ENCODE results near the gene HS6ST3.

The HS6ST3 gene

DNA sequence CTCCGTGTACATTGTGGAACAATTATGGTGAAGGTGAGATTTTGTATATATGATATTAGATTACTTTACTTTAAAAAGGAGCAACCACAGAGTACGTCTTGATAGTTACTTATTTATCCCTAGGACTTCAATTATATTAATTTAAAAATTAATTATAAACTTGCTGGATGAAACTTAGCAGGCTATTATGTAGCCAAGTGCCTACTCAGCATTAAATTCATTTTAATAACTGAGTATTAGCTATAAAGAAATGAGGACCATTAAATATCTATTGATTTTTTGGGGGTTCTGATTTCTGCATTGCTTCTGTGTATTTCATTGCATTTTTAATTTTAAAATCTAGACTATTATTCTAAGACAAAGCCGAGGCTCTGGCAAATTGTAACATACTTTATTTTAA is 109.4 kb downstream of the HS6ST3 start:
- no peak for DNase-seq (ENCODE audit: low read depth)

DNA sequence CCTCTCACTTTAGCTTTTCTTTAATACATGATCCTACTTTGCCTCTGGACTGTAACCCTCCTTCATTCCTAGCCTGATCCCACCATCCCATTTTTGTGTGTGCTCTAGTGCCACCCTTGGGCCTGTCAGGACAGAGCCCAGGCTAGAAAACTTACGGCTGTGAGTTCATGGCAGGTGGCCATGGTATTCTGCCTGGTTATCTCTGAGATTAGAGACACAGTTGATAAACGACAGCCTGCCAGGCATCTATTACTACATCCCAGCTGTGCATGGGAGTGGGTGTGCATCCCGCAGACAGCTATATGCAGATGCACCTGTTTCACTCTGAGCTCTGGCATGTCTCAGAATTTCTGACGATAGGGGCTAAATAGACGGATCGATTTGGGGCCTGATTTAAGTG is 110.9 kb downstream of the HS6ST3 start:
- DNase-seq (ENCODE audit: low read depth) = no peak

- no peak for DNase-seq (ENCODE audit: low read depth)
Measured at GRCh38 chr13:96202315-96202714, 112.4 kb downstream of the HS6ST3 start.

- DNase-seq (ENCODE audit: low read depth) = no peak
Measured at GRCh38 chr13:96203471-96203870, 113.6 kb downstream of the HS6ST3 start.

DNA sequence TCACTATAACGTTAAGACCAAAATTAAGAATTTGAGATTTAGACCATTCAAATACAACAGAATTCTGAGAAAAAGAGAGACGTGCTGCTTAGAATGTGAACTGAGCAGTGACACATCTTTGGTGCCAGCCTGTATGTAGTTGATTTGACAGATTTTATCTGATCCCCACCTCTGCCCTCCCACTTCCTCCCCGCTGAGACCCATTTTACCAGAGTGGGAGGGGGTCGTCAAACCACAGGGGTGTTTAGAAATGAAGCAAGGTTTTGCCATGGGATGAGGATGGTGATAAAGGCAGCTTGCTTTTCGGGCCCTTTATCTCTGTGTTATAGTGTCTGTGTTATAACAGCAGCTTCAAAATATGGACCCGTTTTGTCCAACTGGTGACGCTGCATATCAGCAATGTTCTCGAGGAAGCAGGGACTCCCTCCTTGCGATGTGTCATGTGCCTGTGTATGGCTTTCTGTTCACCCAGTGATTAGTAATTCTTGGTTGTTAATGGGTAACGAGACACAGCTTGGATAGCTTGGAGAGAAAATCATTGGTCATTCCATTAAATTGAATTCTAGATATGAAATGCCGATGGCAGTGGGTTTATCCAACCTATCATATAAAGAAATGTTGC is 125.0 kb downstream of the HS6ST3 start:
- no peak for DNase-seq (ENCODE audit: low read depth)

GRCh38 chr13:96216543-96216942 is 126.6 kb downstream of the HS6ST3 start:
- DNase-seq (ENCODE audit: low read depth) = no peak

GRCh38 chr13:96218475-96218874 is 128.6 kb downstream of the HS6ST3 start:
- no peak for DNase-seq (ENCODE audit: low read depth)

- DNase-seq (ENCODE audit: low read depth) = no peak
Measured at GRCh38 chr13:96221471-96221870, 131.6 kb downstream of the HS6ST3 start.

- no peak for DNase-seq (ENCODE audit: low read depth)
Measured at GRCh38 chr13:96223231-96223630, 133.3 kb downstream of the HS6ST3 start.

GRCh38 chr13:96229356-96229755 is 139.4 kb downstream of the HS6ST3 start:
- DNase-seq (ENCODE audit: low read depth) = no peak

DNA sequence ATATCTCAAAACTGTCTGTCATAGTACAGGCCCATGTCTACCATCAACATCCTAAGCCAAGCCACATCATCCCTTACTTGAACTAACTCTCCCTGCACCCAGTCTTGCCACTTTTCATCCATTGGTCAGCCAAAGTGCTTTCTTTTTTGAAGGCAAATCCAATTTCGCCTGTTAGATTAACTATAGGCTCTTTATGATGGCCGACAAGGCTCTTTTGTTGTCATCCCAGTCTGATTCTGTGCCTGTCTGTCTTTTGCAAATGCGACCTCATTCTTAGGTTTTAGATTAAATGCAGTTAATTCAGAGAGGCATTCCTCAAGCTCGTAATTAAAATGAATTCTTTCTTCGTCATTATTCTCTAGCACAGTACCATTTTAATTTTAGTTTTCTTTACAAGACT is 148.3 kb downstream of the HS6ST3 start:
- DNase-seq (ENCODE audit: low read depth) = no peak

DNA sequence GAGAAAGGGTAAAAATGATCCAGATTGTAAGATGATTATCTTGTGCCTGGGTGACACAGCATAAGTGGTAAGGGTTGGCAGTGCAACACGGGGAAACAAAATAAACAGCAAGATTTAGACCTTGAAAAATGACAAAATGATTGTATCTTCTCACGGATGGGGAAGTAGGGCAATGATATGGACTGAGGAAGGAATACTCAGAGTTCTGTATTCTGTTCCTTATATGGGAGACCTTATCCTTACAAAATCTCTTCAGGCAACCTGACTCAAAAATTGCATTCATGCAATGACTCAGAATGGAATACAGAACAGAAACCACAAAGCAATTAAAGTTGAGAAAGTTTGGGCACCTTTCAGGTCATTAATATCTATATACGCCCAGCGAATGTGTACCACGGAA is 149.0 kb downstream of the HS6ST3 start:
- no peak for DNase-seq (ENCODE audit: low read depth)

- no peak for DNase-seq (ENCODE audit: low read depth)
Measured at GRCh38 chr13:96243376-96243775, 153.5 kb downstream of the HS6ST3 start.

DNA sequence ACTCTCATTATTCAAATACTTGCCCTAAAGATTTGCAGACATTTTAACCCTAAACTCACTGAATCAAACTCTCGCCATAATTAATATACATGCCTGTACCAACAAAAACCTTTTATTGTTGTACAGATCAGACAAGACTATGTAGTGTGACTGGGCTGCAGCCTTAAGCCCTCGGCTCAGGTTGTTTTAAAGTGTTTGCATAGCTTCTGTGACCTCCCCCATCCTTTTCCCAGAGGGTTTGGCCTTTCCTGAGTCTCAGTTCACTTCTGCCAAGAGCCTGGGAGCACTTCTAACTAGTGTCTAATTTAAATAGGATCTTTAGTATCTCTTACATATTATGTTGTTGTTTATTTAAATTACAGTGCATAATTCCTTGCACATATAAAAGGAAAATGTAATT is 158.2 kb downstream of the HS6ST3 start:
- DNase-seq (ENCODE audit: low read depth) = no peak

GRCh38 chr13:96248996-96249395 is 159.1 kb downstream of the HS6ST3 start:
- DNase-seq (ENCODE audit: low read depth) = no peak

DNA sequence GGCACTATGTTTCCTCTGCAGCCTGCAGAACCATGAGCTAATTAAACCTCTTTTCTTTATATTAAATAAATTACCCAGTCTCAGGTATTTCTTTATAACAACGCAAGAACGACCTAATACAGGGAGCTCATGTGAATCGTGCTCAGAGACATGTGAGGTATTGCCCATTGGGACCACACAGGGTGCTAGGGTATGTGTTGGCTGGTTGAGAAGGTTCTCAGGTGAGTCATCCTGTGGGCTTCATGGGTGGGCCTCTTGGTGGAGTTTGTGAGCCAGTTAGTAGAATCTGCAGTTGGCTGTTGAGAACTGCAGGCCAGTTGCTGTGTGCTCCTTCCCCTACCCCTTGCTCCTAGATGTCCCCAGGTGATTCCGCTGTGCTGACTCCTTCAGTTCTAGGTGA is 163.0 kb downstream of the HS6ST3 start:
- no peak for DNase-seq (ENCODE audit: low read depth)

- no peak for DNase-seq (ENCODE audit: low read depth)
Measured at GRCh38 chr13:96273196-96273595, 183.3 kb downstream of the HS6ST3 start.

DNA sequence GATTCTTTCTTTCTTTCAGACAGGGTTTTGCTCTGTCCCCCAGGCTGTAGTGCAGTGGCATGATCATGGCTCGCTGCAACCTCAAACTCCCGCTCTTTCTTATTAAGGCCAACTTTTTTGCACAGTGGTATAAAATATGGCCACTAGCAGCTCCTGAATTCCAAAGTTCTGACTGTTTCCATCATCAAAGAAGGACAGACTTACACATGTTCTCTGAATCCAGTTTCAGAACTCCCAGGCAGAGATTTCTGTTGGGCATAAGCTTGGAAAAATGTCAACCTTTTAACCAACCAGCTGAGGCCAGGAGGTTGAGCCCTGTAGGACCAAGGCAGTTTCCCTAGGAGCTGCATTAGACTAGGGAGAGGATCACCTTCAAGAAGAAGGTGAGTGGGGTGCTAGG is 184.1 kb downstream of the HS6ST3 start:
- DNase-seq (ENCODE audit: low read depth) = no peak

DNA sequence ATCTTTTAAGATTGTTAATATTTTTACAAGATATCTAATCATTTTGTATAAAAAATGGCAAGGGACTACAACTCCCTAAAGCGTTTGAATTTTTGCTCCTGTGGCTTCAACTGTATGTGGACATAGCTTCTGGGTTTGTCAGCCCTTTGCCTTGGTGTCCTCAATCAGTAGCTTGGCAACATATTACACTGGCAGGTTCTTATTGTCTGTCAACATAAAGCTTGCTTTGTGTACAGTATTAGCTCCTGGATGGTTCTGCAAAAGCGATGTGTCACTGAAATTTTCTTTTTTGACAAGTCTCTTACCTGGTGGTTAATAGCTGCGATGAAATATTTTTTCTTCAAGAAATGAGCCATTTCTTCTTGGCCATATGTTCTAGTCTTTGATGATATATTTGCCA is 190.0 kb downstream of the HS6ST3 start:
- DNase-seq (ENCODE audit: low read depth) = no peak

- DNase-seq (ENCODE audit: low read depth) = no peak
Measured at GRCh38 chr13:96284971-96285370, 195.1 kb downstream of the HS6ST3 start.

GRCh38 chr13:96285729-96286128 is 195.8 kb downstream of the HS6ST3 start:
- no peak for DNase-seq (ENCODE audit: low read depth)

DNA sequence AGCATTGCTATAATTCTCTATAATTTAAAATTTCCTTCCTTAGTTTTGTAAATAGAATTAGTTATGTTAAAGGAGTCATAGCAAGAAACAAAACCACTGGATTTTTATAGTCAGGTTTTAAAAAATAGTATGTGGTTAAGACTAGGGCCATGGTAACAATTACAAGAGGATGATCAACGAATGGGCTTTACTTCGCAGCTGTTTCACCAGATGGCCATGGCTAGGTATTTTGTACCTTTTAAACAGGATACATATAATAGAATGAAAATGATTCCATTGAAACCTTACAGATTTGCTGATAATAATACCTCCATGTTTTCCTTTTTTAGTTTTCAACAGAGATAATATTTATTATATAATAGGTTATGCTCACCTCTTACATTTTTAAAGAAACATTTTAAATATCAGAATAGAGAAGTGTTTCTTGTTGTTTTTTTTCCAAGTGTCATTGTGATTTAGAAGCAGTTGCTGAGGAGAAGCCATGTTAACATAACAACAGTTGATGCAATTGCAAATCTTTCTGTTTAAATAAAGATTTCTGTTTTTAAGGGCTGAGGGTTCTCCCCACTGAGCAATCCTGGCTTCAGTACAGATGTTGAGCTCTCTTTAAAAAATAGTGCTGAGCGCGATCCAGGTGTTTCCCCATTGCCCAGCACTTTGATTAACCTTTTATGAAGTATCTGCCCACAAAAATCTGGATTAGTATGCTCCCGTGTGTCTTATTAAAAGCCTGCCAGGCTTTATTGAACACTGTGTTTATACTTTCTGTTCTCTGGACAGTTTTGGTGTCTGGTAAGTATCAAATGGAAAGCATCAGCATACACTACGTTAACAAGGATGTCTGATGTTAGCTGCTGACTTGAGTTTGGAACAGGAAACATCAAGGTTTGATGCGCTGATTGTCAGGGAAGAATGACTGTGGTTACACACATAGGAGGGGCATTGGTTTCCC is 205.3 kb downstream of the HS6ST3 start:
- no peak for DNase-seq (ENCODE audit: low read depth)

DNA sequence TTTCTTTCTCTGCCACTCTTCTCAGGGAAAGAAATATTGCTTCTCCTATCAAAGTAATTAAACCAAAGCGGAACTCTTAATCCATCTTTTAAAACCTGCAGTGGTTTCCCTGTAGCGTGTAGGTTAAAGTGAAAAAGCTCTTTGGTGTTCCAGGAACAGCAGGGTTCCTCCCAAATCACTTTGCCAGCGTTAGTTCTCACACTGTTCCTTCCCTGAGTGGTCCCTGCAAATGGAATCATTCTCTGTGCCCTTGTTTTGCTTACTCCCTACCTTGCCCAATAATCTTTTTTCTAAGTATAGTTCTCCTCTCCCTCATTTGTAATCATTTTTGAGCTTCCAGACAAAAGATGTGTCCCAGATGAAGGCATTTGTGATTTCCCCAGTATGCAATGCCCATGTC is 207.5 kb downstream of the HS6ST3 start:
- DNase-seq (ENCODE audit: low read depth) = no peak

DNA sequence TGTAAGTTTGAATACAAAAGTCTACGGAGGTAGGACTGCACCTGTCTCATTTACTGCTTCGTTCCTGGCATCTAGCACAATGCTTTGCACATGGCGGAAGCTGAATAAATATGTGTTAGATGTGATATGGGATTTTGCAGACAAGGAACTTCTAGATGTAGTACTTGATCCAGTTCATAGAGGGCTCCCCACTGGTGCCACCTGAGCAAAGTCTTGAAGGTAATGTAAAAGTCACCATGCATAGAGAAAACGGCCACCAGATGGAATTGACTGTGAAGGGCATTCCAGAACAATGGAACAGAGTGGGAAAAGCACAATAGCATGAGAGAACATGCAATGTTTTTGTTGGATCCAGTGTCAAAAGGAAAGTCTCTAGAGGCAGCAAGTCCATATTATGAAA is 209.3 kb downstream of the HS6ST3 start:
- no peak for DNase-seq (ENCODE audit: low read depth)

Data from activated T-helper 1 cell treated with Interleukin-2 at 50 U/mL for 16 hours (primary cell).